K562 (cell line): ENCODE data around the gene DKC1. TPM values are rescaled to one million over a fixed set of nuclear protein-coding genes. Genes with fewer than 3 reads are reported as not detected.
A peak's percentile ranks its signal among the peaks of the same experiment; 100 is the strongest.

ENCODE experiments used
- CHD4 ChIP-seq: fragments of 200-600 bp; sonication (generic); IDR thresholded peaks from 3 replicates; pipeline ENCODE4 v1.6.1; 2012; ENCODE audit warnings: low read depth, mild to moderate bottlenecking, mixed read lengths, low read length, inconsistent platforms; ENCODE audit not compliant: insufficient read depth, insufficient replicate concordance, poor library complexity, severe bottlenecking
- ELF2 ChIP-seq: fragments of 250-450 bp; sonication (Bioruptor Pico); IDR thresholded peaks from 2 replicates; pipeline ENCODE4 v1.5.0; 2021; ENCODE audit warnings: mild to moderate bottlenecking
- MAZ ChIP-seq, 2 experiments: fragments of 450-650 bp in 1 of 2; sonication (generic) in 1 of 2; formaldehyde crosslinking; IDR thresholded peaks in 1 of 2; conservative IDR thresholded peaks in 1 of 2; 2 replicates each; pipeline versions ENCODE4 v1.4.0 to v1.5.0; 2020; ENCODE audit warnings: mild to moderate bottlenecking in 1 of 2, missing genetic modification reagents in 1 of 2
- MYC ChIP-seq, 2 experiments: fragments of 250-450 bp in 1 of 2; sonication (Bioruptor Pico) in 1 of 2; IDR thresholded peaks; 2 replicates each; pipeline versions ENCODE4 v1.5.1 to v1.6.1; 2012 to 2021; ENCODE audit warnings: low read depth in 2 of 2, borderline replicate concordance in 1 of 2, improper control_type of control experiment in 1 of 2, low read length in 1 of 2, mild to moderate bottlenecking in 1 of 2, moderate library complexity in 1 of 2
- NCOR1 ChIP-seq: fragments of 450-650 bp; IDR thresholded peaks from 2 replicates; pipeline ENCODE4 v1.6.1; 2016; ENCODE audit warnings: mild to moderate bottlenecking, moderate library complexity
- NR1H2 ChIP-seq: sonication (generic); formaldehyde crosslinking; IDR thresholded peaks from 2 replicates; pipeline ENCODE4 v1.4.0; 2020; ENCODE audit warnings: mild to moderate bottlenecking, missing genetic modification reagents
- RBM34 ChIP-seq: fragments of 200-400 bp; formaldehyde crosslinking; IDR thresholded peaks from 2 replicates; pipeline ENCODE4 v1.6.1; 2018; ENCODE audit warnings: low read length, borderline replicate concordance; ENCODE audit not compliant: insufficient read depth
- SNAPC5 ChIP-seq: fragments of 250-450 bp; sonication (Bioruptor Pico); IDR thresholded peaks from 2 replicates; pipeline ENCODE4 v1.8.0; 2021; ENCODE audit warnings: moderate library complexity, mild to moderate bottlenecking, inconsistent platforms
- TGIF2 ChIP-seq: sonication (generic); formaldehyde crosslinking; IDR thresholded peaks from 2 replicates; pipeline ENCODE4 v1.8.1; 2022; ENCODE audit warnings: mild to moderate bottlenecking, missing genetic modification reagents, moderate library complexity
- UBTF ChIP-seq, 2 experiments: IDR thresholded peaks; 2 replicates each; pipeline ENCODE4 v1.6.1; 2012; ENCODE audit warnings: improper control_type of control experiment in 2 of 2, low read depth in 2 of 2, low read length in 2 of 2, borderline replicate concordance in 1 of 2
- USF1 ChIP-seq: sonication (generic); formaldehyde crosslinking; IDR thresholded peaks from 2 replicates; pipeline ENCODE4 v1.9.0; 2022; ENCODE audit warnings: mild to moderate bottlenecking, missing genetic modification reagents
- ZNF197 ChIP-seq: fragments of 200-800 bp; sonication (Bioruptor generic); IDR thresholded peaks from 2 replicates; pipeline ENCODE4 v1.6.1; 2016; ENCODE audit warnings: low read depth, missing genetic modification characterization, missing compliant biosample characterization
- ZNF398 ChIP-seq: fragments of 250-450 bp; sonication (Bioruptor Pico); IDR thresholded peaks from 2 replicates; pipeline ENCODE4 v1.8.0; 2021; ENCODE audit warnings: moderate library complexity, mild to moderate bottlenecking, inconsistent platforms
- ZNF766 ChIP-seq: fragments of 200-800 bp; sonication (Bioruptor generic); conservative IDR thresholded peaks from 2 replicates; pipeline ENCODE4 v1.6.1; 2016; ENCODE audit warnings: missing genetic modification characterization, missing compliant biosample characterization
- polyA plus RNA-seq, 8 experiments: library from polyadenylated mRNA; depleted of rRNA in 4 of 8; stranded (reverse) in 5 of 8; unstranded in 3 of 8; fragments of >200 nt; fragmentation: Nextera tagmentation in 2 of 8; fragmentation: Illumina TruSeq in 1 of 8; extraction: Ambion mirVana in 2 of 8; extraction: Trizol in 1 of 8; gene quantifications; 2 replicates each; pipeline versions ENCODE4 v1.2.1 to v1.2.3, GENCODE V29; 2011 to 2014; ENCODE audit warnings: inconsistent platforms in 1 of 8, missing spikeins in 1 of 8
- total RNA-seq, 7 experiments: library from RNA; depleted of rRNA in 6 of 7; stranded (reverse); fragments of >200 nt in 6 of 7; fragmentation: Illumina TruSeq in 2 of 7; extraction: Trizol in 2 of 7; gene quantifications; 2 replicates each; pipeline versions ENCODE4 v1.2.1 to v1.2.3, GENCODE V29; 2011 to 2021; ENCODE audit warnings: low replicate concordance in 1 of 7
- TF ChIP-seq, protein P1 (sequence below): sonication (generic); formaldehyde crosslinking; IDR thresholded peaks from 2 replicates; pipeline ENCODE4 v1.8.0; 2022; ENCODE audit warnings: missing genetic modification reagents, mild to moderate bottlenecking, borderline replicate concordance
- TF ChIP-seq, protein P2 (sequence below): sonication (generic); IDR thresholded peaks from 2 replicates; pipeline ENCODE4 v1.6.1; 2016
- TF ChIP-seq, protein P3 (sequence below): sonication (generic); formaldehyde crosslinking; IDR thresholded peaks from 2 replicates; pipeline ENCODE4 v1.8.1; 2023; ENCODE audit warnings: mild to moderate bottlenecking, missing genetic modification reagents

Gene DKC1
- total and polyA plus RNA-seq, 9 of the 15 experiments (the other 6 are each of a cell fraction or from before 2014, with no cell fraction given), result 205 to 313 (median 219) TPM

GRCh38 chrX:154804261-154804956 is 41.7 kb downstream of the DKC1 start (continued):
- 0 out of 4 replicates have a peak, but pooled peaks of 1 of the 2 experiments have one; percentile 38 for TF ChIP-seq UBTF (IDR thresholded peaks at IDR 0.05; ENCODE audit: borderline replicate concordance in 1 of 2, low read depth in 2 of 2, low read length in 2 of 2)
- no peak for TF ChIP-seq SNAPC5 (CRISPR knock-in tag)
- TF ChIP-seq MYC (IDR thresholded peaks at IDR 0.05; ENCODE audit: low read depth, low read length), result no peak
- no peak for TF ChIP-seq MYC (CRISPR knock-in tag; IDR thresholded peaks at IDR 0.05; ENCODE audit: borderline replicate concordance, low read depth)
- TF ChIP-seq RBM34, result no peak
- TF ChIP-seq NCOR1, result no peak
- TF ChIP-seq, protein P1, sequence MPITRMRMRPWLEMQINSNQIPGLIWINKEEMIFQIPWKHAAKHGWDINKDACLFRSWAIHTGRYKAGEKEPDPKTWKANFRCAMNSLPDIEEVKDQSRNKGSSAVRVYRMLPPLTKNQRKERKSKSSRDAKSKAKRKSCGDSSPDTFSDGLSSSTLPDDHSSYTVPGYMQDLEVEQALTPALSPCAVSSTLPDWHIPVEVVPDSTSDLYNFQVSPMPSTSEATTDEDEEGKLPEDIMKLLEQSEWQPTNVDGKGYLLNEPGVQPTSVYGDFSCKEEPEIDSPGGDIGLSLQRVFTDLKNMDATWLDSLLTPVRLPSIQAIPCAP (CRISPR knock-in tag), result no peak
- no peak for TF ChIP-seq CHD4
- TF ChIP-seq NR1H2 (CRISPR knock-in tag), result no peak
- 0 out of 2 replicates have a peak, but pooled peaks have one; percentile 30 for TF ChIP-seq TGIF2 (CRISPR knock-in tag)
- TF ChIP-seq ELF2 (CRISPR knock-in tag), result no peak
- TF ChIP-seq, protein P2, sequence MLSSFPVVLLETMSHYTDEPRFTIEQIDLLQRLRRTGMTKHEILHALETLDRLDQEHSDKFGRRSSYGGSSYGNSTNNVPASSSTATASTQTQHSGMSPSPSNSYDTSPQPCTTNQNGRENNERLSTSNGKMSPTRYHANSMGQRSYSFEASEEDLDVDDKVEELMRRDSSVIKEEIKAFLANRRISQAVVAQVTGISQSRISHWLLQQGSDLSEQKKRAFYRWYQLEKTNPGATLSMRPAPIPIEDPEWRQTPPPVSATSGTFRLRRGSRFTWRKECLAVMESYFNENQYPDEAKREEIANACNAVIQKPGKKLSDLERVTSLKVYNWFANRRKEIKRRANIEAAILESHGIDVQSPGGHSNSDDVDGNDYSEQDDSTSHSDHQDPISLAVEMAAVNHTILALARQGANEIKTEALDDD, result no peak
- TF ChIP-seq ZNF766, result no peak
- no peak for TF ChIP-seq ZNF197 (CRISPR knock-in tag)
- TF ChIP-seq, protein P3, sequence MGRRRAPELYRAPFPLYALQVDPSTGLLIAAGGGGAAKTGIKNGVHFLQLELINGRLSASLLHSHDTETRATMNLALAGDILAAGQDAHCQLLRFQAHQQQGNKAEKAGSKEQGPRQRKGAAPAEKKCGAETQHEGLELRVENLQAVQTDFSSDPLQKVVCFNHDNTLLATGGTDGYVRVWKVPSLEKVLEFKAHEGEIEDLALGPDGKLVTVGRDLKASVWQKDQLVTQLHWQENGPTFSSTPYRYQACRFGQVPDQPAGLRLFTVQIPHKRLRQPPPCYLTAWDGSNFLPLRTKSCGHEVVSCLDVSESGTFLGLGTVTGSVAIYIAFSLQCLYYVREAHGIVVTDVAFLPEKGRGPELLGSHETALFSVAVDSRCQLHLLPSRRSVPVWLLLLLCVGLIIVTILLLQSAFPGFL, result 0 out of 2 replicates have a peak, but pooled peaks have one; percentile 30
- TF ChIP-seq MAZ (CRISPR knock-in tag; conservative IDR thresholded peaks at IDR 0.05 in 1 of 2, IDR thresholded peaks at IDR 0.05 in 1 of 2), result no peak; a peak in 1 of 4 replicates
- no peak for TF ChIP-seq ZNF398 (CRISPR knock-in tag)
- 0 out of 2 replicates have a peak, but pooled peaks have one; percentile 7 for TF ChIP-seq USF1
